CD4-positive, alpha-beta memory T cell (primary cell): Measurements from ENCODE around the gene UTP20. TPM values are rescaled to one million over a fixed set of nuclear protein-coding genes. Genes with fewer than 3 reads are reported as not detected.

ENCODE experiments used
- CTCF ChIA-PET: fragments of 350-600 bp; sonication (Branson Sonifier 250); formaldehyde crosslinking; loops from one replicate; lab custom pipeline; 2021; ENCODE audit warnings: inconsistent platforms; ENCODE audit not compliant: partially characterized antibody; lab: Charles Lee
- POLR2A ChIA-PET: fragments of 350-600 bp; sonication (Branson Sonifier 250); formaldehyde crosslinking; loops from one replicate; lab custom pipeline; 2021; ENCODE audit not compliant: partially characterized antibody; lab: Charles Lee
- DNase-seq, 5 donors: peaks; one replicate each; pipeline versions ENCODE4 v3.0.0 to v3.0.0-alpha.2; 2020 to 2022; ENCODE audit warnings: mixed read lengths in 1 of 5
- H3K27ac ChIP-seq: one replicate; pipeline ENCODE4 v1.7.0; 2013; ENCODE audit warnings: low read depth, low read length
- H3K27me3 ChIP-seq: 2 replicates; pipeline ENCODE4 v1.7.0; 2013; ENCODE audit warnings: mild to moderate bottlenecking, low read length, moderate library complexity; ENCODE audit not compliant: insufficient read depth
- H3K36me3 ChIP-seq: 2 replicates; pipeline ENCODE4 v1.7.0; 2013; ENCODE audit warnings: mild to moderate bottlenecking, low read length, moderate library complexity; ENCODE audit not compliant: insufficient read depth
- H3K4me1 ChIP-seq: 2 replicates; pipeline ENCODE4 v1.7.0; 2013; ENCODE audit warnings: mild to moderate bottlenecking, low read length, moderate library complexity; ENCODE audit not compliant: insufficient read depth
- H3K4me3 ChIP-seq, 2 donors: one replicate each; pipeline ENCODE4 v1.7.0; 2013; ENCODE audit warnings: low read length in 2 of 2, mild to moderate bottlenecking in 1 of 2
- H3K9me3 ChIP-seq, 2 donors: one replicate each; pipeline ENCODE4 v1.7.0; 2013; ENCODE audit warnings: low read length in 2 of 2, control low read depth in 1 of 2; ENCODE audit not compliant: control insufficient read depth in 1 of 2
- H3K27ac Mint-ChIP-seq, 7 donors: one replicate each; pipeline ENCODE4 v1.8.0; 2020 to 2021; ENCODE audit warnings: mixed read lengths in 7 of 7, mild to moderate bottlenecking in 6 of 7, inconsistent platforms in 3 of 7, moderate library complexity in 3 of 7
- H3K27me3 Mint-ChIP-seq, 2 donors: one replicate each; pipeline ENCODE4 v1.8.0; 2020 to 2021; ENCODE audit warnings: mixed read lengths in 2 of 2
- H3K36me3 Mint-ChIP-seq, 2 donors: one replicate each; pipeline ENCODE4 v1.8.0; 2020 to 2021; ENCODE audit warnings: mixed read lengths in 2 of 2, inconsistent platforms in 1 of 2, mild to moderate bottlenecking in 1 of 2
- H3K4me1 Mint-ChIP-seq, 4 donors: one replicate each; pipeline ENCODE4 v1.8.0; 2020 to 2021; ENCODE audit warnings: mixed read lengths in 4 of 4, mild to moderate bottlenecking in 1 of 4
- H3K4me3 Mint-ChIP-seq, 8 donors: one replicate each; pipeline ENCODE4 v1.8.0; 2020 to 2021; ENCODE audit warnings: mixed read lengths in 8 of 8, mild to moderate bottlenecking in 7 of 8, moderate library complexity in 6 of 8, inconsistent platforms in 3 of 8
- H3K9me3 Mint-ChIP-seq, 8 donors: one replicate each; pipeline ENCODE4 v1.8.0; 2020 to 2021; ENCODE audit warnings: mixed read lengths in 8 of 8, mild to moderate bottlenecking in 5 of 8, inconsistent platforms in 3 of 8, moderate library complexity in 1 of 8
- intact Hi-C: fragments of 100-400 bp; cut with micrococcal nuclease; formaldehyde crosslinking; loops from one replicate; pipeline ENCODE4 v1.15.1; 2023
- polyA plus RNA-seq, 2 donors: library from polyadenylated mRNA; unstranded; fragments of 300-500 nt; fragmentation: Illumina TruSeq; gene quantifications; one replicate each; pipeline ENCODE4 v1.2.3, GENCODE V29; 2021
- total RNA-seq, 2 experiments: library from RNA; stranded (reverse); gene quantifications; one replicate each; pipeline ENCODE4 v1.2.3, GENCODE V29; 2021

Gene UTP20
- total and polyA plus RNA-seq, 4 experiments from 2014 or later: 3.3 to 14.9 (median 10.6) TPM

DNA sequence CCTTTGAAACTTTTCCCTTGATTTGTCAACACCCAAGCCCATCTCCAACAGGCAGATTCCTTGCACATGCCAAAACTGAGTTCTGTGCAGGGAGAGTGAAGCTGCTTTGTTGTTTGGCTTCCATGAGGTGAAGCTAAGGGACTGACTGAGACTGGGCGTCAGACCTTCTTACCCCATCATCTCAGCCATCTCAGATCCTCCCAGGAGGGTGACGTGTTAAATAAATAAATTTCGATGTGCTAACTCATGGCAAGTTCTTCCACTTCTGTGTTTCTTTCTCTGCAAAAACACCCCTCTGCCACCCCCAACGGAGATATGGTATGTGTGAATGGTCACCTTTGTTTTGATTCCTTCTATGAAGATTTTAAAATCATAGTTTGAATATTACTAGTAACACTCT is 17.8 kb downstream of the UTP20 start:
- H3K4me1 ChIP-seq: no peaks in the 10 kb centered on the region
- H3K36me3 Mint-ChIP-seq: peaks cover 62 to 63% of the 10 kb centered on the region in 2 donors
- H3K4me1 Mint-ChIP-seq: no peaks in the 10 kb centered on the region
- H3K27ac Mint-ChIP-seq: no peak overlapping the region
- intact Hi-C loops: no loop called here
- peaks cover 40% of the 10 kb centered on the region for H3K36me3 ChIP-seq
- H3K9me3 Mint-ChIP-seq: no peaks in the 10 kb centered on the region
- ChIA-PET POLR2A (no interaction called here), CTCF (no interaction called here)
- H3K27ac ChIP-seq: no peak overlapping the region
- no peaks in the 10 kb centered on the region for H3K27me3 ChIP-seq
- DNase-seq: no peak
- no peak overlapping the region for H3K4me3 ChIP-seq
- no peaks in the 10 kb centered on the region for H3K27me3 Mint-ChIP-seq
- no peaks in the 10 kb centered on the region for H3K9me3 ChIP-seq
- H3K4me3 Mint-ChIP-seq: no peak overlapping the region

- H3K27ac ChIP-seq: no peak overlapping the region
- Mint-ChIP-seq H3K27me3 (no peaks in the 10 kb centered on the region), H3K36me3 (peaks cover 63 to 67% of the 10 kb centered on the region in 2 donors), H3K27ac (no peak overlapping the region), H3K4me1 (peaks cover 0 to 1% (median 0%) of the 10 kb centered on the region in 4 donors), H3K9me3 (no peaks in the 10 kb centered on the region), H3K4me3 (no peak overlapping the region)
- ChIA-PET POLR2A (no interaction called here), CTCF (no interaction called here)
- no peaks in the 10 kb centered on the region for H3K27me3 ChIP-seq
- no peak overlapping the region for H3K4me3 ChIP-seq
- intact Hi-C loops: no loop called here
- no peaks in the 10 kb centered on the region for H3K9me3 ChIP-seq
- no peak for DNase-seq
- no peaks in the 10 kb centered on the region for H3K4me1 ChIP-seq
- H3K36me3 ChIP-seq: peaks cover 42% of the 10 kb centered on the region
These were observed 18.5 kb downstream of the UTP20 start for GRCh38 chr12:101298426-101298825.

GRCh38 chr12:101299346-101299745 is 19.4 kb downstream of the UTP20 start:
- ChIA-PET CTCF (no interaction called here), POLR2A (no interaction called here)
- Histone ChIP-seq H3K36me3 (peaks cover 51% of the 10 kb centered on the region), H3K27me3 (no peaks in the 10 kb centered on the region), H3K4me1 (no peaks in the 10 kb centered on the region), H3K27ac (no peak overlapping the region), H3K4me3 (no peak overlapping the region), H3K9me3 (no peaks in the 10 kb centered on the region)
- intact Hi-C loops: no loop called here
- no peak for DNase-seq
- no peak overlapping the region for H3K4me3 Mint-ChIP-seq
- H3K9me3 Mint-ChIP-seq: no peaks in the 10 kb centered on the region
- H3K4me1 Mint-ChIP-seq: peaks cover 0 to 1% (median 0%) of the 10 kb centered on the region in 4 donors
- peak overlapping the region in 1 of 7 donors; percentile 29 for H3K27ac Mint-ChIP-seq
- H3K27me3 Mint-ChIP-seq: no peaks in the 10 kb centered on the region
- H3K36me3 Mint-ChIP-seq: peaks cover 67 to 71% of the 10 kb centered on the region in 2 donors

GRCh38 chr12:101299931-101300330 is 20.0 kb downstream of the UTP20 start:
- H3K27ac Mint-ChIP-seq: no peak overlapping the region
- Histone ChIP-seq H3K9me3 (no peaks in the 10 kb centered on the region), H3K27ac (no peak overlapping the region), H3K4me3 (no peak overlapping the region), H3K36me3 (peaks cover 52% of the 10 kb centered on the region), H3K27me3 (no peaks in the 10 kb centered on the region), H3K4me1 (no peaks in the 10 kb centered on the region)
- H3K9me3 Mint-ChIP-seq: no peaks in the 10 kb centered on the region
- intact Hi-C loops: no loop called here
- peaks cover 0 to 1% (median 0%) of the 10 kb centered on the region in 4 donors for H3K4me1 Mint-ChIP-seq
- no peak overlapping the region for H3K4me3 Mint-ChIP-seq
- DNase-seq: no peak
- ChIA-PET POLR2A (no interaction called here), CTCF (no interaction called here)
- H3K36me3 Mint-ChIP-seq: peaks cover 70 to 74% of the 10 kb centered on the region in 2 donors
- no peaks in the 10 kb centered on the region for H3K27me3 Mint-ChIP-seq

DNA sequence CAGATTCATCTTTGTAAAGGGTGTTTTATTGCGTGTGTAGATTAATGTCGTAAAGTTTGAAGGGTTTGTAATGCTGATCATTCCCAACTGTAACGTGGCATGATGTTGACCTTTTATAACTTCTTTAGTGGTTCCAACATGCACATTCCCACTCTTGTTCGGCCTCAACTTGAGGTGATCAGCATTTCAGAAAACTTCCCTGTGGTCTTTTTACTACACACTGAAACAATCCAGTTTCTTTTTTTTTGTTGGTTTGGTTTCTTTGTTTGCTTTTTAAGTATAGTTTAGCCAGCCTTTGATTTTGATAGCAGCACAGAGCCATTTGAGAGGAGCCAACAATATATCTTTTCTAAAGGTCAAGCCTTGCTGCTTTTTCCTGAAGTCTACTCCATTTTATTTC is 22.8 kb downstream of the UTP20 start:
- no peaks in the 10 kb centered on the region for H3K4me1 ChIP-seq
- no peaks in the 10 kb centered on the region for H3K9me3 ChIP-seq
- Mint-ChIP-seq H3K4me1 (peaks cover 0 to 1% (median 0%) of the 10 kb centered on the region in 4 donors), H3K9me3 (no peaks in the 10 kb centered on the region), H3K4me3 (no peak overlapping the region), H3K27ac (peak overlapping the region in 1 of 7 donors; percentile 14), H3K36me3 (peaks cover 75 to 80% of the 10 kb centered on the region in 2 donors), H3K27me3 (no peaks in the 10 kb centered on the region)
- ChIA-PET CTCF (no interaction called here), POLR2A (no interaction called here)
- peaks cover 54% of the 10 kb centered on the region for H3K36me3 ChIP-seq
- DNase-seq: no peak
- intact Hi-C loops: no loop called here
- no peaks in the 10 kb centered on the region for H3K27me3 ChIP-seq
- H3K4me3 ChIP-seq: no peak overlapping the region
- no peak overlapping the region for H3K27ac ChIP-seq

- no peak overlapping the region for H3K4me3 ChIP-seq
- no peaks in the 10 kb centered on the region for H3K9me3 ChIP-seq
- H3K27ac ChIP-seq: no peak overlapping the region
- Mint-ChIP-seq H3K4me3 (no peak overlapping the region), H3K4me1 (peaks cover 0 to 1% (median 0%) of the 10 kb centered on the region in 4 donors), H3K36me3 (peaks cover 65 to 77% of the 10 kb centered on the region in 2 donors), H3K27me3 (no peaks in the 10 kb centered on the region), H3K9me3 (no peaks in the 10 kb centered on the region), H3K27ac (no peak overlapping the region)
- ChIA-PET CTCF (no interaction called here), POLR2A (no interaction called here)
- H3K36me3 ChIP-seq: peaks cover 42% of the 10 kb centered on the region
- no peak for DNase-seq
- no peaks in the 10 kb centered on the region for H3K27me3 ChIP-seq
- intact Hi-C loops: no loop called here
- no peaks in the 10 kb centered on the region for H3K4me1 ChIP-seq
These were observed 25.4 kb downstream of the UTP20 start for GRCh38 chr12:101305226-101305779.

GRCh38 chr12:101305794-101306193 is 25.9 kb downstream of the UTP20 start:
- ChIA-PET POLR2A (no interaction called here), CTCF (no interaction called here)
- Histone ChIP-seq H3K27ac (no peak overlapping the region), H3K27me3 (no peaks in the 10 kb centered on the region), H3K36me3 (peaks cover 38% of the 10 kb centered on the region), H3K4me1 (no peaks in the 10 kb centered on the region), H3K4me3 (no peak overlapping the region), H3K9me3 (no peaks in the 10 kb centered on the region)
- no peak overlapping the region for H3K4me3 Mint-ChIP-seq
- intact Hi-C loops: no loop called here
- H3K36me3 Mint-ChIP-seq: peaks cover 64 to 77% of the 10 kb centered on the region in 2 donors
- H3K27ac Mint-ChIP-seq: no peak overlapping the region
- DNase-seq: no peak
- H3K4me1 Mint-ChIP-seq: peaks cover 0 to 1% (median 0%) of the 10 kb centered on the region in 4 donors
- no peaks in the 10 kb centered on the region for H3K27me3 Mint-ChIP-seq
- H3K9me3 Mint-ChIP-seq: no peaks in the 10 kb centered on the region
